OCI-LY7 (cell line): Measurements from ENCODE around the gene MGAT1. TPM values are rescaled to one million over a fixed set of nuclear protein-coding genes. Genes with fewer than 3 reads are reported as not detected.

Experiments
- BruUV-seq: library from RNA; stranded (reverse); fragments of 400-500 nt; replicated peaks from 2 replicates; lab custom pipeline; 2021; lab: Mats Ljungman, UMichigan
- CTCF ChIA-PET: fragments of 300-600 bp; sonication (Branson Sonifier 250); formaldehyde crosslinking; loops from one replicate; lab custom pipeline; 2022; ENCODE audit warnings: antibody characterized with exemption; ENCODE audit not compliant: unreplicated experiment; lab: Charles Lee
- POLR2A ChIA-PET: fragments of 300-600 bp; sonication (Branson Sonifier 250); formaldehyde crosslinking; loops from one replicate; lab custom pipeline; 2022; ENCODE audit warnings: antibody characterized with exemption; lab: Charles Lee
- DNase-seq: peaks from one replicate; pipeline ENCODE4 v3.0.0-alpha.2; 2015; ENCODE audit warnings: low spot score
- H2AFZ ChIP-seq: fragments of 200-600 bp; sonication (generic), shearing (Covaris generic); 2 replicates; pipeline ENCODE4 v1.6.1; 2014; ENCODE audit warnings: mild to moderate bottlenecking, antibody characterized with exemption, low read length, moderate library complexity
- H3K27ac ChIP-seq: fragments of 200-600 bp; sonication (generic); 2 replicates; pipeline ENCODE4 v1.5.1; 2014; ENCODE audit warnings: mixed run types, low read depth, mild to moderate bottlenecking, moderate library complexity, low read length, inconsistent platforms; ENCODE audit not compliant: poor library complexity, severe bottlenecking
- H3K36me3 ChIP-seq: fragments of 200-600 bp; sonication (generic); 2 replicates; pipeline ENCODE4 v1.6.1; 2014; ENCODE audit warnings: mild to moderate bottlenecking, antibody characterized with exemption, low read length, moderate library complexity, mixed read lengths; ENCODE audit not compliant: insufficient read depth
- H3K4me1 ChIP-seq: fragments of 200-600 bp; sonication (generic); 2 replicates; pipeline ENCODE4 v1.5.1; 2014; ENCODE audit warnings: mild to moderate bottlenecking, low read length; ENCODE audit not compliant: insufficient read depth, poor library complexity, severe bottlenecking
- H3K4me2 ChIP-seq: fragments of 200-600 bp; sonication (generic); 2 replicates; pipeline ENCODE4 v1.6.1; 2014; ENCODE audit warnings: mild to moderate bottlenecking, low read length
- H3K4me3 ChIP-seq: fragments of 200-600 bp; sonication (generic); 2 replicates; pipeline ENCODE4 v1.5.1; 2014; ENCODE audit warnings: mild to moderate bottlenecking, low read depth, low read length; ENCODE audit not compliant: poor library complexity, severe bottlenecking
- H3K79me2 ChIP-seq: fragments of 200-600 bp; sonication (generic); 2 replicates; pipeline ENCODE4 v1.6.1; 2016; ENCODE audit warnings: low read depth, mild to moderate bottlenecking, low read length, moderate library complexity, mixed read lengths; ENCODE audit not compliant: insufficient read depth
- H3K9me2 ChIP-seq: fragments of 200-600 bp; sonication (generic); 2 replicates; pipeline ENCODE4 v1.6.1; 2016; ENCODE audit warnings: mild to moderate bottlenecking, low read length, mixed read lengths; ENCODE audit not compliant: insufficient read depth
- H3K9me3 ChIP-seq: fragments of 200-600 bp; sonication (generic); 2 replicates; pipeline ENCODE4 v1.6.1; 2014; ENCODE audit warnings: mild to moderate bottlenecking, mixed run types, low read length, mixed read lengths
- H4K20me1 ChIP-seq: fragments of 200-600 bp; sonication (generic); 2 replicates; pipeline ENCODE4 v1.6.1; 2014; ENCODE audit warnings: mild to moderate bottlenecking, antibody characterized with exemption, low read length, moderate library complexity, mixed read lengths; ENCODE audit not compliant: insufficient read depth
- CTCF ChIP-seq: fragments of 200-600 bp; sonication (generic); conservative IDR thresholded peaks from 2 replicates; pipeline ENCODE4 v1.5.1; 2014; ENCODE audit warnings: mild to moderate bottlenecking, antibody characterized with exemption, low read length, moderate library complexity, mixed read lengths
- EZH2phosphoT487 ChIP-seq: fragments of 200-600 bp; sonication (generic); IDR thresholded peaks from 2 replicates; pipeline ENCODE4 v1.6.1; 2018; ENCODE audit warnings: low read depth, borderline replicate concordance, mild to moderate bottlenecking, mixed run types, antibody characterized with exemption, low read length, moderate library complexity, mixed read lengths
- intact Hi-C: fragments of 100-400 bp; cut with micrococcal nuclease; formaldehyde crosslinking; loops from one replicate; pipeline ENCODE4 v1.10.0; 2022; ENCODE audit not compliant: unreplicated experiment
- total RNA-seq, 2 experiments: library from RNA; depleted of rRNA in 1 of 2; stranded (reverse); fragments of >200 nt in 1 of 2; shearing (Covaris generic) in 1 of 2; gene quantifications; 2 replicates each; pipeline ENCODE4 v1.2.3, GENCODE V29; 2014 to 2022

MGAT1 gene
- total RNA-seq, 2 experiments from 2014 or later: 75.4 to 103 TPM

GRCh38 chr5:180807046-180807445 is 4.4 kb upstream of the MGAT1 start:
- no peaks in the 10 kb centered on the region; the same call in 1 of the 2 replicates for H4K20me1 ChIP-seq
- no peaks in the 10 kb centered on the region for H3K9me3 ChIP-seq
- H3K4me1 ChIP-seq: peaks cover 71% of the 10 kb centered on the region
- H3K27ac ChIP-seq: peak overlapping the region; percentile 96
- CTCF ChIA-PET: no interaction called here
- H3K9me2 ChIP-seq: no peaks in the 10 kb centered on the region
- no peak for DNase-seq
- peaks cover 5% of the 10 kb centered on the region; the same call in 1 of the 2 replicates for H3K36me3 ChIP-seq
- no TSS peak for BruUV-seq
- peak overlapping the region; percentile 84 for H3K4me3 ChIP-seq
- H2AFZ ChIP-seq: no peak overlapping the region
- peaks cover 68% of the 10 kb centered on the region for H3K79me2 ChIP-seq
- peak overlapping the region; percentile 88 for H3K4me2 ChIP-seq
- intact Hi-C loops: no loop called here
- no peak for TF ChIP-seq EZH2phosphoT487
- no peak for TF ChIP-seq CTCF
- POLR2A ChIA-PET: interaction anchor here (0.6 to 3.6 kb wide), 4 partner anchors 10 to 409 kb away, joined by 3 to 37 read pairs (median 8); no protein-coding TSS in a partner anchor

GRCh38 chr5:180806351-180807011 is 3.9 kb upstream of the MGAT1 start:
- H3K4me2 ChIP-seq: peak overlapping the region; percentile 88
- peaks cover 69% of the 10 kb centered on the region for H3K4me1 ChIP-seq
- POLR2A ChIA-PET: interaction anchor here (0.8 to 3.6 kb wide), 3 partner anchors 10 to 54 kb away, joined by 4 to 37 read pairs (median 13); no protein-coding TSS in a partner anchor
- H2AFZ ChIP-seq: no peak overlapping the region
- no peaks in the 10 kb centered on the region for H3K9me2 ChIP-seq
- peaks cover 11% of the 10 kb centered on the region; the same call in 1 of the 2 replicates for H3K36me3 ChIP-seq
- H3K4me3 ChIP-seq: peak overlapping the region; percentile 84
- DNase-seq: peak; percentile 50
- H3K27ac ChIP-seq: peak overlapping the region; percentile 96
- TF ChIP-seq CTCF (no peak), EZH2phosphoT487 (no peak)
- no peaks in the 10 kb centered on the region for H3K9me3 ChIP-seq
- CTCF ChIA-PET: no interaction called here
- intact Hi-C loops: no loop called here
- H4K20me1 ChIP-seq: peaks cover 6% of the 10 kb centered on the region
- no TSS peak for BruUV-seq
- peaks cover 68% of the 10 kb centered on the region for H3K79me2 ChIP-seq
